HCT116 (cell line): ENCODE data around the gene CCDC88C. TPM values are rescaled to one million over a fixed set of nuclear protein-coding genes. Genes with fewer than 3 reads are reported as not detected.

ENCODE experiments used
- ATAC-seq: fragments of 200-7000 bp; cut with Tn5 transposase; 2 replicates; pipeline ENCODE4 v1.9.1; 2020; ENCODE audit warnings: mild to moderate bottlenecking, moderate library complexity
- BruUV-seq: library from RNA; stranded (reverse); fragments of 400-500 nt; replicated peaks from 2 replicates; lab custom pipeline; 2021; lab: Mats Ljungman, UMichigan
- CTCF ChIA-PET: fragments of 300-600 bp; sonication (Branson Sonifier 250); formaldehyde crosslinking; loops from one replicate; lab custom pipeline; 2021; ENCODE audit warnings: antibody characterized with exemption; lab: Charles Lee
- POLR2A ChIA-PET: fragments of 300-600, 350-600 bp; sonication (Branson Sonifier 250); formaldehyde crosslinking; loops from one replicate; lab custom pipeline; 2021; ENCODE audit warnings: antibody characterized with exemption; lab: Charles Lee
- RAD21 ChIA-PET, 2 experiments: fragments of 300-600 bp; sonication (Branson Sonifier 250); formaldehyde crosslinking; loops; one replicate each; lab custom pipeline; 2023; ENCODE audit warnings: low total read pairs in 2 of 2; ENCODE audit not compliant: uncharacterized antibody in 2 of 2, unreplicated experiment in 2 of 2, low non-redundant PET in 1 of 2; lab: Charles Lee
- DNase-seq: peaks from one replicate; pipeline ENCODE4 v3.0.0-alpha.2; 2010; ENCODE audit warnings: low read depth, low spot score
- H2AFZ ChIP-seq: fragments of 200-600 bp; shearing (Covaris generic), sonication (generic); 2 replicates; pipeline ENCODE4 v1.6.1; 2017; ENCODE audit warnings: low read depth, mixed run types, mixed read lengths, antibody characterized with exemption, low read length; ENCODE audit not compliant: poor library complexity, severe bottlenecking
- H3K27ac ChIP-seq: 2 replicates; pipeline ENCODE4 v1.5.1; 2012; ENCODE audit warnings: low read depth, low read length
- H3K27me3 ChIP-seq: fragments of 200-600 bp; sonication (generic); 2 replicates; pipeline ENCODE4 v1.6.1; 2016; ENCODE audit warnings: mixed run types, low read length, mixed read lengths; ENCODE audit not compliant: insufficient read depth
- H3K36me3 ChIP-seq, 2 experiments: fragments of 200-500 bp in 1 of 2; fragments of 200-600 bp in 1 of 2; sonication (Bioruptor generic) in 1 of 2; sonication (generic) in 1 of 2; 2 replicates each; pipeline versions ENCODE4 v1.5.1 to v1.6.1; 2014 to 2016; ENCODE audit warnings: low read length in 2 of 2, inconsistent platforms in 1 of 2, mixed read lengths in 1 of 2, mixed run types in 1 of 2; ENCODE audit not compliant: insufficient read depth in 2 of 2, control insufficient read depth in 1 of 2
- H3K4me1 ChIP-seq, 2 experiments: fragments of 200-600 bp in 1 of 2; sonication (generic) in 1 of 2; 2 replicates each; pipeline versions ENCODE4 v1.5.1 to v1.6.1; 2012 to 2017; ENCODE audit warnings: low read length in 2 of 2, inconsistent platforms in 1 of 2, mild to moderate bottlenecking in 1 of 2, mixed read lengths in 1 of 2, mixed run types in 1 of 2, moderate library complexity in 1 of 2; ENCODE audit not compliant: insufficient read depth in 2 of 2, control insufficient read depth in 1 of 2
- H3K4me2 ChIP-seq: fragments of 200-600 bp; sonication (generic); 2 replicates; pipeline ENCODE4 v1.6.1; 2017; ENCODE audit warnings: mixed run types, low read length, mixed read lengths
- H3K4me3 ChIP-seq, 2 experiments: fragments of 200-600 bp in 1 of 2; sonication (generic) in 1 of 2; replicated peaks in 1 of 2; 2 replicates each; pipeline ENCODE4 v1.5.1; 2011 to 2016; ENCODE audit warnings: low read length in 2 of 2, control low read depth in 1 of 2, low read depth in 1 of 2, mild to moderate bottlenecking in 1 of 2, mixed read lengths in 1 of 2, mixed run types in 1 of 2
- H3K79me2 ChIP-seq: fragments of 200-600 bp; sonication (generic); 2 replicates; pipeline ENCODE4 v1.6.1; 2017; ENCODE audit warnings: mild to moderate bottlenecking, mixed run types, low read length, moderate library complexity, mixed read lengths; ENCODE audit not compliant: insufficient read depth
- H3K9ac ChIP-seq: fragments of 200-600 bp; sonication (generic); 2 replicates; pipeline ENCODE4 v1.6.1; 2016; ENCODE audit warnings: low read length, mixed read lengths
- H3K9me2 ChIP-seq: fragments of 200-600 bp; sonication (generic), shearing (Covaris generic); 2 replicates; pipeline ENCODE4 v1.6.1; 2017; ENCODE audit warnings: mixed run types, mild to moderate bottlenecking, moderate library complexity; ENCODE audit not compliant: insufficient read depth
- H3K9me3 ChIP-seq, 2 experiments: fragments of 200-500 bp in 1 of 2; fragments of 200-600 bp in 1 of 2; sonication (Bioruptor generic) in 1 of 2; sonication (generic) in 1 of 2; 2 replicates each; pipeline ENCODE4 v1.6.1; 2014 to 2017; ENCODE audit warnings: low read length in 2 of 2, mixed read lengths in 2 of 2, inconsistent platforms in 1 of 2, low read depth in 1 of 2, mild to moderate bottlenecking in 1 of 2, mixed run types in 1 of 2, moderate library complexity in 1 of 2; ENCODE audit not compliant: control insufficient read depth in 1 of 2, insufficient read depth in 1 of 2
- H4K20me1 ChIP-seq: fragments of 200-600 bp; sonication (generic), shearing (Covaris generic); 2 replicates; pipeline ENCODE4 v1.6.1; 2017; ENCODE audit warnings: mixed run types, mild to moderate bottlenecking, moderate library complexity; ENCODE audit not compliant: insufficient read depth
- CBX3 ChIP-seq: IDR thresholded peaks from 2 replicates; pipeline ENCODE4 v1.6.1; 2012; ENCODE audit warnings: low read depth
- EGR1 ChIP-seq: IDR thresholded peaks from 2 replicates; pipeline ENCODE4 v1.6.1; 2012; ENCODE audit warnings: low read depth
- ELF1 ChIP-seq: IDR thresholded peaks from 2 replicates; pipeline ENCODE4 v1.6.1; 2012; ENCODE audit warnings: low read depth, borderline replicate concordance
- FOSL1 ChIP-seq: IDR thresholded peaks from 2 replicates; pipeline ENCODE4 v1.6.1; 2012; ENCODE audit warnings: low read depth
- RAD21 ChIP-seq: IDR thresholded peaks from 2 replicates; pipeline ENCODE4 v1.6.1; 2012; ENCODE audit warnings: low read depth, mild to moderate bottlenecking
- SIN3A ChIP-seq: IDR thresholded peaks from 2 replicates; pipeline ENCODE4 v1.6.1; 2012; ENCODE audit warnings: low read depth
- SRF ChIP-seq: IDR thresholded peaks from 2 replicates; pipeline ENCODE4 v1.6.1; 2012; ENCODE audit warnings: low read depth
- ZFX ChIP-seq: fragments of 450-650 bp; IDR thresholded peaks from 2 replicates; pipeline ENCODE4 v1.6.1; 2017
- intact Hi-C: fragments of 100-400 bp; cut with micrococcal nuclease; formaldehyde crosslinking; loops from 2 replicates; pipeline ENCODE4 v1.10.0; 2022
- total RNA-seq: library from RNA; stranded (reverse); gene quantifications from one replicate; pipeline ENCODE4 v1.2.1, GENCODE V29; 2021; ENCODE audit not compliant: unreplicated experiment
- TF ChIP-seq, protein P1 (sequence below): IDR thresholded peaks from 2 replicates; pipeline ENCODE4 v1.6.1; 2012
- TF ChIP-seq, protein P2 (sequence below), 3 experiments: fragments of 200-600 bp in 1 of 3; sonication (generic) in 1 of 3; IDR thresholded peaks in 2 of 3; conservative IDR thresholded peaks in 1 of 3; 2 replicates each; pipeline ENCODE4 v1.5.1; 2012 to 2017; ENCODE audit warnings: low read depth in 2 of 3, low read length in 2 of 3, antibody characterized with exemption in 1 of 3, borderline replicate concordance in 1 of 3, control low read depth in 1 of 3, mild to moderate bottlenecking in 1 of 3, mixed read lengths in 1 of 3, mixed run types in 1 of 3, moderate library complexity in 1 of 3; ENCODE audit not compliant: insufficient read depth in 1 of 3

CCDC88C gene
- total RNA-seq, 1 experiment from 2014 or later: 20.8 TPM

DNA sequence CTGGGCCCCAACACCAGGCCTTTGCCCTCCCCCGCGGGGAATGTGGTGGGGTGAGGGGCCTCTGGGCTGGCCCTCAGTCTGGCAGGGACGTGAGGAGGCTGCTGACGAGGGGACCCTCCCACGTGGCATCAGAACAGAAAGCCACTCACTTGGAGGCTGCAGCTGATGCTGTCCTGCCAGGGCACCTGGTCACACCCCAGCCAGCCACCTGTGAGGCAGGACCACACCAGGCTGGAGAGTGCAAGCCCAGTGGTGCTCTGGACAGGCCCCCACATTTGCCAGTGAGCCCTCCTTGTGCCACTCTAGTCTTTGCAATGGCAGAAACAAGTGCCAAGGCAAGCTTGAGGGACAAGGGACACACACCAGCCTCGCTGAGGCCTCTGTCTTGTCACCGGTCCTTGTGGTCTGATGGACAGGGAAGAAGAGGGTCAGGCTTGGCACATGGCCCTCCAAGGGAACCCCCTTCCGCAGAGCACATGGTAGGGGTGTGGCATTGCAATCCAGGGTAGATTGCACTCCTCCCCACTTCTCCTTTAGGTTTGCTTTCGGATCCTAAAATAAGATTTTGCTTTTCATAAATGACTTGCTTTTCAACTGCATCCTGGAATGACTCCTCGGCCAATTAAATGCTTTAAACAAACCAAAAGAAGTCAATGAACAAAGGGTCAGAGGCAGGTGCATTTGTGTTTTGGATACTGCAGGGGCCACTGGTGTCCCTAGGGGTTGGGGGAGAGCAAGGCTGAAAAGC is 53.7 kb downstream of the CCDC88C start:
- H3K9ac ChIP-seq: no peak overlapping the region
- no peak overlapping the region for H3K4me3 ChIP-seq
- CTCF ChIA-PET: no interaction called here
- intact Hi-C loops: no loop called here
- no peaks in the 10 kb centered on the region for H3K36me3 ChIP-seq
- H3K4me1 ChIP-seq: no peaks in the 10 kb centered on the region; a peak in 1 of 4 replicates
- RAD21 ChIA-PET: no interaction called here
- H2AFZ ChIP-seq: no peak overlapping the region
- POLR2A ChIA-PET: no interaction called here
- TF ChIP-seq ZFX (no peak), RAD21 (no peak), EGR1 (no peak), SRF (no peak), ELF1 (no peak), FOSL1 (no peak), CBX3 (no peak), SIN3A (no peak)
- TF ChIP-seq, protein P1, sequence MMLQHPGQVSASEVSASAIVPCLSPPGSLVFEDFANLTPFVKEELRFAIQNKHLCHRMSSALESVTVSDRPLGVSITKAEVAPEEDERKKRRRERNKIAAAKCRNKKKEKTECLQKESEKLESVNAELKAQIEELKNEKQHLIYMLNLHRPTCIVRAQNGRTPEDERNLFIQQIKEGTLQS: no peak
- TF ChIP-seq, protein P2, sequence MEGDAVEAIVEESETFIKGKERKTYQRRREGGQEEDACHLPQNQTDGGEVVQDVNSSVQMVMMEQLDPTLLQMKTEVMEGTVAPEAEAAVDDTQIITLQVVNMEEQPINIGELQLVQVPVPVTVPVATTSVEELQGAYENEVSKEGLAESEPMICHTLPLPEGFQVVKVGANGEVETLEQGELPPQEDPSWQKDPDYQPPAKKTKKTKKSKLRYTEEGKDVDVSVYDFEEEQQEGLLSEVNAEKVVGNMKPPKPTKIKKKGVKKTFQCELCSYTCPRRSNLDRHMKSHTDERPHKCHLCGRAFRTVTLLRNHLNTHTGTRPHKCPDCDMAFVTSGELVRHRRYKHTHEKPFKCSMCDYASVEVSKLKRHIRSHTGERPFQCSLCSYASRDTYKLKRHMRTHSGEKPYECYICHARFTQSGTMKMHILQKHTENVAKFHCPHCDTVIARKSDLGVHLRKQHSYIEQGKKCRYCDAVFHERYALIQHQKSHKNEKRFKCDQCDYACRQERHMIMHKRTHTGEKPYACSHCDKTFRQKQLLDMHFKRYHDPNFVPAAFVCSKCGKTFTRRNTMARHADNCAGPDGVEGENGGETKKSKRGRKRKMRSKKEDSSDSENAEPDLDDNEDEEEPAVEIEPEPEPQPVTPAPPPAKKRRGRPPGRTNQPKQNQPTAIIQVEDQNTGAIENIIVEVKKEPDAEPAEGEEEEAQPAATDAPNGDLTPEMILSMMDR (IDR thresholded peaks at IDR 0.05 in 2 of 3, conservative IDR thresholded peaks at IDR 0.05 in 1 of 3; ENCODE audit: borderline replicate concordance in 1 of 3, insufficient read depth in 1 of 3, low read depth in 2 of 3, low read length in 2 of 3): no peak
- no peaks in the 10 kb centered on the region for H3K9me2 ChIP-seq
- no TSS peak for BruUV-seq
- peaks cover 8% of the 10 kb centered on the region; the same call in 1 of the 2 replicates for H3K79me2 ChIP-seq
- no peak overlapping the region for H3K4me2 ChIP-seq
- no peaks in the 10 kb centered on the region for H3K27me3 ChIP-seq
- no peaks in the 10 kb centered on the region for H3K9me3 ChIP-seq
- H4K20me1 ChIP-seq: no peaks in the 10 kb centered on the region
- ATAC-seq (no peak), DNase-seq (no peak)
- no peak overlapping the region for H3K27ac ChIP-seq
